IPS-18a (cell line): ENCODE data around the gene VAT1.
"Not testable (repeated sequence)": the region's sequence is repeated elsewhere in the genome, so short reads cannot be mapped to it uniquely, and the experiment has no call there.

ENCODE experiments used
- H3K27ac ChIP-seq: one replicate; pipeline ENCODE4 v1.5.1; 2013; ENCODE audit warnings: low read length
- H3K27me3 ChIP-seq: one replicate; pipeline ENCODE4 v1.6.1; 2013; ENCODE audit warnings: mild to moderate bottlenecking, low read length; ENCODE audit not compliant: control insufficient read depth, insufficient read depth
- H3K36me3 ChIP-seq: one replicate; pipeline ENCODE4 v1.6.1; 2013; ENCODE audit warnings: low read depth, low read length; ENCODE audit not compliant: control insufficient read depth
- H3K4me1 ChIP-seq: one replicate; pipeline ENCODE4 v1.6.1; 2013; ENCODE audit warnings: low read depth, low read length; ENCODE audit not compliant: control insufficient read depth
- H3K4me3 ChIP-seq: one replicate; pipeline ENCODE4 v1.5.1; 2013; ENCODE audit warnings: low read length
- H3K9ac ChIP-seq: one replicate; pipeline ENCODE4 v1.6.1; 2013; ENCODE audit warnings: mild to moderate bottlenecking, low read length, moderate library complexity
- H3K9me3 ChIP-seq: one replicate; pipeline ENCODE4 v1.6.1; 2013; ENCODE audit warnings: low read depth, low read length; ENCODE audit not compliant: control insufficient read depth

VAT1 gene

GRCh38 chr17:43021741-43022512 lies at the start of gene VAT1:
VAT1 (minus strand) TSS chr17:43022385; CDS start chr17:43022322, 63 bp downstream.
- H3K9ac ChIP-seq, result peak within 1 kb of the TSS; percentile 85
- H3K36me3 ChIP-seq, result peaks cover 10% of the 10 kb centered on the region
- no peak within 1 kb of the TSS for H3K27ac ChIP-seq
- H3K4me1 ChIP-seq, result peaks cover 19% of the 10 kb centered on the region
- H3K4me3 ChIP-seq, result peak within 1 kb of the TSS; percentile 77
- no peaks in the 10 kb centered on the region for H3K27me3 ChIP-seq
- no peaks in the 10 kb centered on the region for H3K9me3 ChIP-seq

- peaks cover 25% of the 10 kb centered on the region for H3K36me3 ChIP-seq
- no peaks in the 10 kb centered on the region for H3K4me1 ChIP-seq
- H3K27me3 ChIP-seq, result no peaks in the 10 kb centered on the region
- no peak overlapping the region for H3K4me3 ChIP-seq
- H3K9ac ChIP-seq, result no peak overlapping the region
- no peaks in the 10 kb centered on the region for H3K9me3 ChIP-seq
- no peak overlapping the region for H3K27ac ChIP-seq
Measured at GRCh38 chr17:43070872-43071271, 48.7 kb upstream of the VAT1 start.

GRCh38 chr17:43070257-43070656 lies 48.1 kb upstream of the VAT1 start:
- Histone ChIP-seq H3K9ac (no peak overlapping the region), H3K27me3 (no peaks in the 10 kb centered on the region), H3K27ac (no peak overlapping the region), H3K4me1 (no peaks in the 10 kb centered on the region), H3K36me3 (peaks cover 26% of the 10 kb centered on the region), H3K9me3 (no peaks in the 10 kb centered on the region), H3K4me3 (no peak overlapping the region)

DNA sequence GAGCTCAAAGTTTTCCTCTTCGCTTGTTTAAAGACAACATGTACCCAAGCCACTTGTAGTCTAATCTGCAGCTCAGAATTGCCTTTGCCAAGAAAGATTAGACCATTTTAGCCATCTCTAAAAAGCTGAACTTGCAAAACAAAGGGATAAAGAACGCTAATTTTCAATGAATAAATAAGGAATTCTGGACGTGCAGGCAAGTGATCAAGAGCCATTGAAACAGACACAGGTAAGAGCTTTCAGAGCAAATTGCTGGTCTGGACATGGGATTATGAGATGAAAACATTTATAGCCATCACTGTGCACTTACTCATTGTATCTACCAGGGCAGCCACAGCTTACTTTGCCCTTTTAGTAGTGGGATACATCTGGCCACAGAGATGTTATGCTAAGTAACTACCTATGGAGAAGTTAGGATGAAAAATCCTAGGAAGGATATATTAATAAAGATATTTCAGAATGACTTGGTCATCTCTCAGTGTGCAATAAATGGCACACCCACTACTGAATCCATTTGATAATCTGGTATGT lies 47.2 kb upstream of the VAT1 start:
- H3K27me3 ChIP-seq, result no peaks in the 10 kb centered on the region
- no peak overlapping the region for H3K27ac ChIP-seq
- no peaks in the 10 kb centered on the region for H3K9me3 ChIP-seq
- no peak overlapping the region for H3K4me3 ChIP-seq
- no peak overlapping the region for H3K9ac ChIP-seq
- H3K36me3 ChIP-seq, result peaks cover 26% of the 10 kb centered on the region
- H3K4me1 ChIP-seq, result peaks cover 2% of the 10 kb centered on the region

DNA sequence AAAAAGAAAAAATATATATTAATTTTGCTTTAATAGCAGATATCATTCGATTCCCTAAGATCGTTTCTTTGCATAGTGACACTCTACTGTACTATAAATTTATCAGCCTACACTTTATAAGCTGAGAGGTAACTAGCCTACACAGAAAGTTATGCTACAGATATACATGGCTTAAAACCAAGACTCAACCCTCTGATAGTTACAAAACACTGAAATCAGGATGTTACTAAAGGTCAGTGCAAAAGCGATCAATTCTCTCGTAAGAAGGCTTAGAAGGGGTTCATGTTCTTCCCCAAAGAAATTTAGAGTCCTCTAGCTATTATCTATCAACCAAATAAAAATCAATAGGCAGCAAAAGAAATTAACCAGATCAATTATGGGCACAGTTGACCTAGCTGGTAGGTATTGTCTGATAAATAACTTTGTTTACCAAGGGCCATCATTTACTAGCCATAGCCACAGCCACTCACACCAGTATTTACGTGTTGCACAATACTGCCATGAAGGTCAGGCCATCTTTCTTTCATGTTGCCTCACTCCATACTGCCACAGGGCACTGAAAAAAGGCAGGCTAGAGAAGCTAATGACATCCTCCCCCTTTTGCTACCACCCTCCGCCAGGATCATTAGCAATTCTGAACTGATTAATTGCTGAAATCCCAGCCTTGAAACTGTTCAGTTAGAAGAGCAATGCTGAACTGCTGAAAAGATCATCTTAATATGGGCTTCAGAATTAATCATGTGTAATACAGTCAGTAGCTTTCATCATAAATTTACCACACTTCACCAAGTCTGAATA lies 46.6 kb upstream of the VAT1 start:
- H3K27ac ChIP-seq, result no peak overlapping the region
- peaks cover 5% of the 10 kb centered on the region for H3K4me1 ChIP-seq
- peaks cover 21% of the 10 kb centered on the region for H3K36me3 ChIP-seq
- H3K9me3 ChIP-seq, result no peaks in the 10 kb centered on the region
- no peaks in the 10 kb centered on the region for H3K27me3 ChIP-seq
- H3K4me3 ChIP-seq, result no peak overlapping the region
- H3K9ac ChIP-seq, result no peak overlapping the region

DNA sequence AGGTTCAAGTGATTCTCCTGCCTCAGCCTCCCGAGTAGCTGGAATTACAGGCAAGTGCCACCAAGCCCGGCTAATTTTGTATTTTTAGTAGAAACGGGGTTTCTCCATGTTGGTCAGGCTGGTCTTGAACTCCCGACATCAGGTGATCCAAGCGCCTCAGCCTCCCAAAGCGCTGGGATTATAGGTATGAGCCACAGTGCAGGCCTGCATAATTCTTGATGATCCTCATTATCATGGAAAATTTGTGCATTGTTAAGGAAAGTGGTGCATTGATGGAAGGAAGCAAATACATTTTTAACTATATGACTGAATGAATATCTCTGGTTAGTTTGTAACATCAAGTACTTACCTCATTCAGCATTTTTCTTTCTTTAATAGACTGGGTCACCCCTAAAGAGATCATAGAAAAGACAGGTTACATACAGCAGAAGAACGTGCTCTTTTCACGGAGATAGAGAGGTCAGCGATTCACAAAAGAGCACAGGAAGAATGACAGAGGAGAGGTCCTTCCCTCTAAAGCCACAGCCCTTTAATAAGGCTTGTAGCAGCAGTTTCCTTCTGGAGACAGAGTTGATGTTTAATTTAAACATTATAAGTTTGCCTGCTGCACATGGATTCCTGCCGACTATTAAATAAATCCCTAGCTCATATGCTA lies 40.9 kb upstream of the VAT1 start:
- Histone ChIP-seq H3K36me3 (peaks cover 4% of the 10 kb centered on the region), H3K9ac (no peak overlapping the region), H3K27me3 (no peaks in the 10 kb centered on the region), H3K9me3 (no peaks in the 10 kb centered on the region), H3K4me1 (peaks cover 5% of the 10 kb centered on the region), H3K4me3 (no peak overlapping the region), H3K27ac (no peak overlapping the region)

DNA sequence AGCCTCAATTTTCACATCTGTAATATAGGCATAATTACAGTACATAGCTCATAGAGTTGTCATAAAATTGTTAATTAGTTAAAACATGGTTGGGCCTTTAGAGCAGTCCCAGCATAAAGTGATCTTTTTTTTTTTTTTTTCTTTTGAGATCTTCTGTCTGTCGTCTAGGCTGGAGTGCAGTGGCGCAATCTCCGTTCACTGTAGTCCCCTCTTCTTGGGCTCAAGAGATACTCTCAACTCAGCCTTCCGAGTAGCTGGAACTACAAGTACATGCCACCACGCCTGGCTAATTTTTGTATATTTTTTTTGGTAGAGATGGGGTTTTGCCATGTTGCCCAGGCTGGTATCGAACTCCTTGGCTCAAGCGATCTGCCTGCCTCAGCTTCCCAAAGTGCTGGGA lies 33.9 kb upstream of the VAT1 start:
- H3K9ac ChIP-seq, result no peak overlapping the region
- H3K4me1 ChIP-seq, result no peaks in the 10 kb centered on the region
- no peaks in the 10 kb centered on the region for H3K9me3 ChIP-seq
- H3K27ac ChIP-seq, result no peak overlapping the region
- no peaks in the 10 kb centered on the region for H3K27me3 ChIP-seq
- H3K4me3 ChIP-seq, result no peak overlapping the region
- peaks cover 19% of the 10 kb centered on the region for H3K36me3 ChIP-seq

GRCh38 chr17:43053008-43053407 lies 30.8 kb upstream of the VAT1 start:
- H3K9ac ChIP-seq, H3K27ac ChIP-seq, H3K4me1 ChIP-seq, H3K4me3 ChIP-seq, H3K9me3 ChIP-seq, H3K27me3 ChIP-seq: not testable (repeated sequence)
- peaks cover 23% of the 10 kb centered on the region for H3K36me3 ChIP-seq

DNA sequence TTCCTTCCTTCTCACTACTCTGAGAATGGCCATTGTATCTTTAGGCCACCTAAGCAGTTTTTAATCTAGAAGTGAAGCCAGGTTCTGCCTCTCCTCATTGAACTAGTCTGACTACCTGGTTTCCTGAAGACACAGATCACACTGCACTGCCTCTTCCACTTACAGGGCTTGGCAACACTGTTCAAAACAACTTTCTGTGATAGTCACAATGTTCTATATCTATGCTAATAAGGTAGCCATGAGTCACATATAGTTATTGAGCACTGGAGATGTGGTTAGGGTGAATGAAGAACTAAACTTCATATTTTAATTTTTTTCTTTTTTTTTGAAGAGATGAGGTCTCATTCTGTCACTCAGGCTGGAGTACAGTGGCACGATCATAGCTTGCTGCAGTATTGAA lies 29.8 kb upstream of the VAT1 start:
- Histone ChIP-seq H3K4me3 (no peak overlapping the region), H3K27ac (no peak overlapping the region), H3K4me1 (no peaks in the 10 kb centered on the region), H3K36me3 (peaks cover 23% of the 10 kb centered on the region), H3K9ac (no peak overlapping the region), H3K9me3 (no peaks in the 10 kb centered on the region), H3K27me3 (no peaks in the 10 kb centered on the region)

DNA sequence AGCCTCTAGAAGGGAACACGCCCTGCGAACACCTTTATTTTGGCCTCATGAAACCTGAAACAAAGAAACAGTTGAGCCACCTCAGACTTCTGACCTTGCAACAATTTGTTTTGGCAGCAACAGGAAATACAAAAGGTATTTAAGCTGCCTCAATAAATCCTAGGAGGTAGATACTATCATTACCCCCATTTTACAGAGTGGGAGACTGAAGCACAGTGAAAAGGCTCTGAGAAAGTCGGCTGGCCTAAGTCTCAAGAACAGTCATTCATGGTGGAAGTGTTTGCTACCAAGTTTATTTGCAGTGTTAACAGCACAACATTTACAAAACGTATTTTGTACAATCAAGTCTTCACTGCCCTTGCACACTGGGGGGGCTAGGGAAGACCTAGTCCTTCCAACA lies 21.8 kb upstream of the VAT1 start:
- Histone ChIP-seq H3K36me3 (peaks cover 11% of the 10 kb centered on the region), H3K4me3 (no peak overlapping the region), H3K9ac (no peak overlapping the region), H3K9me3 (no peaks in the 10 kb centered on the region), H3K4me1 (peaks cover 28% of the 10 kb centered on the region), H3K27me3 (no peaks in the 10 kb centered on the region), H3K27ac (no peak overlapping the region)

DNA sequence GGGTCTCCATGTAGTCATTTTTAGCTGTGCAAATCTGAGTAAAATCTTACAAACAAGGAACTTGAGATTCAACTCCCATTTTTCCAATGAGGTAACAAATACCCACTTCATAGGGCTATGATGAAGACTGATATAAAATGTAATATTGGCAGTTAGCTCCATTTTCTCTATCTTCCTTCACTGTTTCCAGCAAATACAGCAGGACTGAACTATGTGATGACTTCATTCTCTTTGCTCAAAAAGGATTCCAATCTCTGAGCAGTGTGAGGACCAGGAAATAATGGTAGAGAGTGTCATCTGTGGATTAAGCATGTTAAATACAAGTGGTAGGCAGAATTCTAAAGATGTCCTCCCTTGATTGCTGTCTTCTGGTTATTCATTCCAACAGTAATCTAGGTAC lies 21.1 kb upstream of the VAT1 start:
- no peak overlapping the region for H3K9ac ChIP-seq
- H3K4me1 ChIP-seq, result peaks cover 28% of the 10 kb centered on the region
- H3K9me3 ChIP-seq, result no peaks in the 10 kb centered on the region
- no peak overlapping the region for H3K27ac ChIP-seq
- H3K36me3 ChIP-seq, result peaks cover 11% of the 10 kb centered on the region
- no peaks in the 10 kb centered on the region for H3K27me3 ChIP-seq
- H3K4me3 ChIP-seq, result no peak overlapping the region
